Activated CD4-positive, alpha-beta T cell treated with anti-CD3 and anti-CD28 coated beads, Interleukin-10, Interleukin-2, amounts not matched to agents 100 ng/mL and 50 ng/mL, durations not matched to agents 16 hours and 8 hours (primary cell): ENCODE data around the gene PTRH2.
"Not testable (repeated sequence)": the region's sequence is repeated elsewhere in the genome, so short reads cannot be mapped to it uniquely, and the experiment has no call there.

ENCODE experiments used
- DNase-seq: peaks from one replicate; pipeline ENCODE4 v3.0.0-alpha.2; 2020

The PTRH2 gene

DNA sequence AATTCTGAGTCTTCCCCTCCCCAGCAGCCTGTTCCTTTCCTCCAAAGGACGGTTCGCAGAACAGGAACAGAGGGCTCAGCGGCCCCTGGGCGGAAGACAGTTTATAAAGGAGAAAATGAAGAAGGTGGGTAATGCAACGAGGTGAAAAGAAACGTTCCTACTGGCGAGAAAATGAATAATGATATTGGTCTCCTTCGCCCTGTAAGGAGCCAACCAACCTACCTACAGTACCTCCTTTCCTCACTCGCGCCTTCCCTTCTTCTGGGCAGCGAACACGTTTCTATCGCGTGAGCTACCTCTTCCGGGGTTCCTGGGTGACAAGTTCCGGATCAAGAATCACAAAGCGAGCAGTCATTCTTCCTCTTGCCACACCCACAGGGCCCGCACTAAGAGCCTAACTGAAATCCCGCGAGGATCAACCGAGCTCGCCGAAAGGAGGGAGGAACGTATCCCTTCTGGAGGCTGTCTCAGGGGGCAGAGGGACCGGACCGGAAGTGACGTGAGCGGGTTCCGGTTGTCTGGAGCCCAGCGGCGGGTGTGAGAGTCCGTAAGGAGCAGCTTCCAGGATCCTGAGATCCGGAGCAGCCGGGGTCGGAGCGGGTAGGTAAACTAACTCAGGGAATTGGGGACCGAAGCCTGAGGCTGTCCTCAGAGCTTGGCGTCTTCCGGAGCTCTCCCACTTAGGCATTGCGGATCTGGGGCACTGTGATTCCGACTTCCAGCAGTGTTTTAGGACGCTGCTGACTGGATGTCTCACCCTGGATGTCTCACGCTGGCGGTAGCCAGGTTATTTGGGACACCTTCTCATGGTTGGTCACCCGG is at the start of gene PTRH2, which contains the start of gene VMP1:
Gene PTRH2 (minus strand): TSS at position 282 of the 822 bp plus-strand sequence. CDS start 9,452 bp downstream, outside the sequence.
Gene VMP1 (plus strand): TSS at position 506 of the 822 bp plus-strand sequence. CDS start 23,793 bp downstream, outside the sequence.
- peak; percentile 99 for DNase-seq

- DNase-seq: no peak
These were observed 49.1 kb upstream of the PTRH2 start for GRCh38 chr17:59756236-59756818.

GRCh38 chr17:59755069-59755468 is 47.8 kb upstream of the PTRH2 start:
- DNase-seq: not testable (repeated sequence)

- DNase-seq: peak; percentile 86
These were observed 47.3 kb upstream of the PTRH2 start for GRCh38 chr17:59754552-59754951.

DNA sequence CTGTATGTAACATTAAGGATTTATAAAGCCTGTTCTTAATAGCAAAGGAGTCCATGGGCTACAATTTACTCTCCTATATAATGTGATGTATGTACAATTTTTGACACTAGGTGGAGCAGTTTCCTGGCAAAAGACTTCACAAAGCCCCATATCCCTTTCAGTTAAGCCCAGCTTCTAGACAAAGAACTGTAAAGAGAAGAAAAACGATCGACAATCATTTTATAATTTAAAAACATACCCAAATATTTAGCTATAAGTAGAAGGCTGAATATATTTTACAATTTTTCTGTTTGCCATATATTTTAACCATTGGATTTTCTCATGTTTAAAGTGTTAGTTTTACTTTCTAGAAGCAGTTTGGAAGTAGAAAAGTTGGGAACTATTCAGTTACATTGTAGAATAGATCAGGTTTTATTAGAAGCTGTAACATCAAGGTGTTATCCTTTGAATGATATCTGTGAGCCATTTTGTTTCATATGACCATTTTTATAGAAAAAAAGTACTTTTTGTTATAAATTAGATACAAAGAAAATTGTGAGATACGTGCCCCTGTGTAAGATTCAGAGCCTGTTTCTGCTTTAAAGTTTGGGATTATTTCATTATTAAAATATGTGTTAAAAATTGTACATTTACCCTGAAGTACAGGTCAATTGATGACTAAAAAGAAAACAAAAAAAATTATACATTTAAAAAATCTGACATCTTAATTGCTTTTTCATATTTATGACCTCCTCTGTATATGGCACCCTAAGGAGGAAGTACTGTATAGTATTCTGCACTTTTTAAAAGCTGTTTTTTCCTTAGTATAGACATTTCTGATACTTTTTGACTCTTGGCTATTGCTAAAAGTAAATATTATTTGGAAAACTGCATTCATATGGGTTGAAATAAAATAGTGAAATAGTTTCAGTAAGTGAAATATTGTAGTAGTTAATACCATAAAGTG is 46.6 kb upstream of the PTRH2 start:
- DNase-seq: peak; percentile 88

DNA sequence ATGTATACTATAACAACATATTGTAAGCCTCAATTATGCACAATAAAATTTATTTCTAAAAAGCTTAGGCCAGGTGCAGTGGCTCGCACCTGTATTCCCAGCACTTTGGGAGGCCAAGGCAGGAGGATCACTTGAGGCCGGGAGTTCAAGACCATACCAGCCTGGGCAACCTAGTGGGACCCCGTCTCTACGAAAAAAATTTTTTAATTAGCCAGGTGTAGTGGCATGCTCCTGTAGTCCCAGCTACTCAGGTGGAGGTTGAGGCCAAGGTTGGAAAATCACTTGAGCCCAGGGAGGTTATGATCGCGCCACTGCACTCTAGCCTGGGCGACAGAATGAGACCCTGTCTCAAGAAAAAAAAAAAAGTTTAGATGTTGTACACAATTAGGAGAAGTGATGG is 45.7 kb upstream of the PTRH2 start:
- no peak for DNase-seq

- no peak for DNase-seq
These were observed 45.2 kb upstream of the PTRH2 start for GRCh38 chr17:59752446-59752845.

DNA sequence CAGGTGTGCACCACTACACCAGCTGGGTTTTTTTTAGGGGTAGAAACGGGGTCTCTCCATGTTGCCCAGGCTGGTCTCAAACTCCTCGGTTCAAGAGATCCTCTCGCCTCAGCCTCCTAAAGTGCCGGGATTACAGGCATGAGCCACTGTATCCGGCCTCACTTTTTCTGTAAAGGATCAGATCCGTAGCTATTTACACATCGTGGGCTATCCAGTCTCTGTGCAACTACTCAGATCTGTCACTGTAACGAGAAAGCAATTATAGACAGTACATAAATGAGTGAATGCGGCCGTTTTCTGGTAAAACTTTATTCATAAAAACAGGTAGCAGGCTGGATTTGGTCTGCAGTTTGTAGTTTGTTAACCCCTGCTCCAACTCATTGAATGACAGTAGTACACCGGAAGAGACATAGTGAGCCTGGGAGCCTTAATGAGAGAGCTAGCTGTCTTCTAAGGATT is 44.8 kb upstream of the PTRH2 start:
- DNase-seq: peak; percentile 92

DNA sequence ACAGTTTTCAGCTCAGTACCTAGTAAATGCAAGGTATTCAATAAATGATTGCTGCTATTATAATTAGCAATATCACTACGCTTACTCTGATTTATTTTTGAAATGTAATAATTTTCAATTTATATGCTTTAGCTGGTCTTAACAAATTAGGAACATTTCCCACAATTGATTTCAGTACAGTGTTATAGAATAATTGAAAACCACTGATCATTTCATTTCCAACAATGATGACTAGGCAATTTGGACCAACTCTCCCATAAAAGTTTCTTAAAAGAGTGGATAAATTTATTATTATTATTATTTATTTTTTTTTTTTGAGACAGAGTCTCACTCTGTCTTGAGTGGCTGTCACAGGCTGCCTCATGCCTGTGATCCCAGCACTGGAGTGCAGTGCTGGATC is 41.4 kb upstream of the PTRH2 start:
- no peak for DNase-seq

DNA sequence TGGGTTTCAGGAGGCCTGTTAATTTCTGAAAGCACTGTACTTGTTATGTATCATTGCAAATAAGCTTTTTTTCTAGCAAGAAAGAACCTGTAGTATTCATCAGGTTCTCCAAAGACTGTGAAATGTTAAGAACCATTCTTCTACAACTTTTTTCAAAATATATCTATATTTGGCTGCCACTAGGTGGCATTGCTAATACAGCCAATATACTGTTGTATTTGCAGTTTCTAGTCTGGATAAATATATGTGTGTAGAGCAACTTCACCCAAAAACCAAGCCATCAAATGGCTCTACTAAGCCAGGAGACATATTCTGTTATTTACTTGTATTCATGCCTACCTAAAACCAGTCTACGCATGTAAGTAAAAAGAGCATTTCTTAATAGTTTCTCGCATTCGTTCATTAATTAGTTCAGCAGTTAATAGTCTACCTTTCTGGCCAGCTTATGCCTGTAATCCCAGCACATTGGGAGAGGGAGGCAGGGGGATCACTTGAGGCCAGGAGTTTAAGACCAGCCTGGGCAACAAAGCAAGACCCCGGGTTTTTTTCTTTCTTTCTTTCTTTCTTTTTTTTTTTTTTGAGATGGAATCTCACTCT is 39.7 kb upstream of the PTRH2 start:
- peak; percentile 67 for DNase-seq

GRCh38 chr17:59745040-59745439 is 37.8 kb upstream of the PTRH2 start:
- DNase-seq: no peak

DNA sequence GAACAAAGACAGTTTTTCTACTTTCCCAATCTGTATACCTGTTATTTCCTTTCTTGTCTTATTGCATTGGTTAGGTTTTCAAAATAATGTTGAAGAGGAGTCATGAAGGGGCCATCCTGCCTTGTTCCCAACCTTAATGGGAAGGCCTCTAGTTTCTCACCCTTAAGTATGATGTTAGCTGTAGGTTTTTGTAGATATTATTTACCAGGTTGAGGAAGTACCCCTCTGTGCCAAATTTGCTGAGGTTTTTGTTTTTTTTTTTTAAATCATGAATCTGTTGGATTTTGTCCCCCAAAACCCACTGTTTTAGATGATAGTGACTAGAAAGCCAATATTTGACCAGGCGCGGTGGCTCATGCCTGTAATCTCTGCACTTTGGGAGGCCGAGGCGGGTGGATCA is 36.6 kb upstream of the PTRH2 start:
- DNase-seq: no peak

DNA sequence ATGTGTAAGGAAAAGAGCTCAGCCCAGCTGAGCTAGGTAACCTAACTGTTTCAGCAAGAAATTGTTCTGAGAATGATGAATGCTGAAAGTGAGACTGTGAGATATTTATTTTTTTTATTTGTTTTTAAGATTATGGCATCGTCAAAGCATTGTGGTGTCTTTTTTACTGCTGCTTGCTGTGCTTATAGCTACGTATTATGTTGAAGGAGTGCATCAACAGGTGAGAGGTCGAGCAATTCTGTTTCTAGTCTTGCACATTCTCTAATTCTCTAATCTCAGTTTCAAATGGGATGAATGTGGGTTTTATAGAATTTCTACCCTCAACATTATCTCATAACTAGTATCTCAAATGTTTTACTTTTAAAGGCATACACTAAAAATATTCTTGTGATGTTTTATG is 30.1 kb upstream of the PTRH2 start:
- no peak for DNase-seq

DNA sequence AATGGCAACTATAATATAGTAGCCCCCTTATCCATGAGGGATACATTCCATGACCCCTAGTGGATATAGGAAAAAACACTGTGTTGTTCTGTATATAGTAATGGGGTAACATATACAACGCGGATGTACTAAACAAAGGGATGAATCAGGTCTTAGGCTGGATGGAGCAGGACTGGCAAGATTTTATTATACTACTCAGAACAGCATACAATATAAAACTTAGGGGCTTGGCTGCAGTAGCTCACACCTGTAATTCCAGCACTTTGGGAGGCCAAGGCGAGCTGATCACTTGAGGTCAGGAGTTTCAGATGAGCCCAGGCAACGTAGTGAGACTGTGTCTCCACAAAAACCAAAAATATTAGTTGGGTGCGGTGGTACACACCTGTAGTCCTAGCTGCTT is 27.0 kb upstream of the PTRH2 start:
- no peak for DNase-seq

DNA sequence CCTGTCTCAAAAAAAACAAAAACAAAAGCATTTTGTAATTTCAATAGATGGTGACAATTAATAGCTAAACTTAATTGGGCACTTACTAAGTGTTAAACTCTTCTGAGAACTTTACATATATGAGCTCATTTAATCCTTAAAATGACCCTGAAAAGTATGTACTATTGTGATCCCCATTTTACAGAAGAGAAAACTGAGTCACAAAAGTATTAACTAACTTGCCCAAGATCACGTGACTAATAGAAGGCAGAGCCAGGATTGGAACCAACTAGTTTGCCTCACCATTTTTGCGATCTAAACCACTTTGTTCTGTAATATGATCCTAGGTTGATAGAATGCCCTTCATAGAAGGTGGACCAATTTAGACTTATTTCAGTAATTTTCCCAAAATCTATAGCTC is 26.5 kb upstream of the PTRH2 start:
- DNase-seq: no peak

DNA sequence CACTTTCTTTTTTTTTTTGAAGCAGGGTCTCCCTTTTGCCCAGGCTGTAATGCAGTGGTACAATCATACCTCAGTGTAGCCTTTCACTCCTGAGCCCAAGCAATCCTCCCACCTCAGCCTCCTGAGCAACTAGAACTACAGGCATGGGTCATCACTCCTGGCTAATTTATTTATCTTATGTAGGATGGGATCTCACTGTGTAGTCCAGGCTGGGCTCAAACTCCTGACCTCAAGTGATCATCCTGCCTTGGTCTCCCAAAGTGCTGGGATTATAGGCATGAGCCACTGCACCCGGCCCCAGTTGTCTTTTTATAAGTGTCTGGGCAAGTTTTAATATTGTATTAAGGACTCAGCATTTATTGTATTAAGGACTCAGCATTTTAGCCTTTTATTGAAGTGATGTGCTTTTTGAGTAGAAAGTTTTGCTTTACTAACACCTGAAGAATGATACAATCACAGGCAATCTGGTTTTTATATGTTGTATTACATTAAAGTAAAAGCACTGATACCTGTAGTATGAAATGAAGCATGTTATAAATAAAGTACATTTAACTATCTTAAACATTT is 23.1 kb upstream of the PTRH2 start:
- DNase-seq: no peak

DNA sequence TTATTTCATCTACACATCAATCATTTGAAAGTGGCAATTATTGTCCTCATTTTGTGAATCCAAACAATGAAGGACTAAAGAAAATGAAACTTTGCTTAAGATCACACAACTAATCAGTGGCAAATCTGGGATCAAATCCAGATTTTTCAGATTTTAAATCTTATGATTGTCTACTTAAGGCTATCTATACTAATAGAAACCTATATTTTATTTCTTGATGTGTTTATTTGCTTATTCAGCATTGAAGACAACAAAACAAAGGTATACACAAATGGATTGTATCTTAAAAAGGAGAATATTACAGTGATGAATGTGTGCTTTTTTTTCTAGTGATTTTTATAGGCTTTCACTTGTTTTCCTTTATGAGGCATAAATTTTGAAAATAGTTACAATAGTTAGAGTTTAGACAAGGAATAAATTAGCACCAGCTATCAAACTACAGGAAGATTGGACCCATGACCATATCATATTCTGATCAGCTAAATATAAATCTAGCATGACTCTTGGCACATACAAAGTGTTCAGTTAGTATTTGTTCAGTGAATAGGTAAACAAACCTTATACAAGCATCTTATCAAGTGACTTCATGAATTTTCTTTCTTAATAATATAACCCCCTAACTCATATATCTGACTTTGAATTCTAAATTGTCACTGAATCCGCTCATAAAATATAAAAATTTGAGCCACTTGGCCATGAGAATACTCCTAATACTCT is 20.7 kb upstream of the PTRH2 start:
- DNase-seq: no peak

DNA sequence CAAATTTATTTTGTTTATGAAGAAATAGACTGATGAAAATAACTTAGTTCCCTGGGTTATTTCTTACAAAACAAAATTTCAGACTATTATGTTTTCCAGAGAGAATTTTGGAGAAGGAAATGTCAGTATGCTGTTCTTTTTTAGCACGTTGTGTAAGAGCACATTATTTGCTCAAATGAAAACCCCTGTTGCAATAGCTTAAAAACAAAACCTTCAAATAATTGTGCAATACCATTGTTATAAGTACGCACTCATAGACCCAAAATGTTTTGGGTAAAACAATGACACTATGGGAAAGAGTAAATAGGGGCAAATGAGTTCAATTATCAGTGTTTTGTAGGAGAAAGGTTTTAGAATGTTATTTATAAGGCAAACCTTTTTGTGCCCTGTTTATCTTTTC is 18.5 kb upstream of the PTRH2 start:
- no peak for DNase-seq

GRCh38 chr17:59723607-59724006 is 16.4 kb upstream of the PTRH2 start:
- DNase-seq: no peak

DNA sequence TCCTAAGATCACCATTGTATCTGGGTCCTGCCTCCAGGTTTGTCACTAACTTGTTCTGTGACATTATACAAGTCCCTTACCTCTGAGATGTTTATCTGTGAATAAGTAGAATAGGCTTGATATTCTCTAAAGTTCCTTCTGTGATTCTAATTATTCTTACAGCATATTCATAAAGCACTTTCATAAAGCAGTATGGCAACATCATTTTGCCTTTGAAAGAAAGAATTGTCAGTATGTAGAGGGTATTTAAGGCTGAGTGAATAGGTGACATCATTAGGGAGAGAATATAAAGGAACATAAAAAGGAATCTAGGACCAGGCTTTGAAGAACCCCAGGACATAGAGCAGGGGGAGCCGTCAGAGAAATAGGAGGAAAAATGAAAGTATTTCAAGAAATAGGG is 15.8 kb upstream of the PTRH2 start:
- no peak for DNase-seq

DNA sequence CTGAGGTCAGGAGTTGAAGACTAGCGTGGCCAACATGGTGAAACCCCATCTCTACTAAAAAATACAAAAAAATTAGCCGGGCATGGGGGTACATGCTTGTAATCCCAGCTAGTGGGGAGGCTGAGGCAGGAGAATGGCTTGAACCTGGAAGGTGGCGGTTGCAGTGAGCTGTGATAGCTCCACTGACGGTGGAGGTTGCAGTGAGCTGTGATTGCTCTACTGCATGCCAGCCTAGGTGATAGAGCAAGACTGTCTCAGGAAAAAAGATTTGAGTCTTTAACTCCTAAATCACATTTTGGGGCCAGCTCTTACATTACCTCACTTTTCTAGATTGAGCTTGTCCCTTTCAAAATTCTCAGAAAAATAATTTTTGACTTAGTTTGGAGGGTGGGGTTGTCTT is 15.4 kb upstream of the PTRH2 start:
- no peak for DNase-seq

DNA sequence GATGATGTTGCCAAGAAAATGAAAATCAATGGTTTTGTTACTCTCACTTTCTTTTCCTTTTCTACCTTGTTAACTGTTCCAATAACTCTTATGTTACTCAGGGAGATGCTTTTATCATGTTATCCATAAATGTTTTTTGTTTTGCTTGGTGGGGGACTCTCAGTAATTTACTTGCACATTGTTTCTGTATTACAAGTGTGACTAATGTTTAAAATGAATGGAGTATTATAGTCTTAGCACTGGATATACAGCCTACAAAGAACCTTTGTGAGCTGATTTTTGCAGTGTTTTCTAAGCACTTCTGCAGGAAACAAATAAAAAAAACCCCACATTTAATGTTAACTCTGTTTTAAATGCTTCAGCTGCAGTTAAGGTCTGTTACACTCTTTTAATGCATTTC is 12.3 kb upstream of the PTRH2 start:
- no peak for DNase-seq
